Mesenteric fat pad (tissue), 1 donor: ENCODE data around the gene OR13G1. TPM values are rescaled to one million over a fixed set of nuclear protein-coding genes. Genes with fewer than 3 reads are reported as not detected.

Experiments used
- total RNA-seq: library from RNA; stranded (reverse); fragmentation: NEBNext Ultra II Directional; extraction: Animal tissue kit (Norgen Biotek cat#: 25700); gene quantifications from one replicate; pipeline ENCODE4 v1.2.1, GENCODE V29; 2021
- donor health status: DM: yes; HTN: yes; CAD: no.

Gene OR13G1
- total RNA-seq, 1 donor from 2014 or later, result not detected

Other genes starting within 250 kb of the OR13G1 start
- gene OR2B11, start 221.6 kb downstream of the OR13G1 start, total RNA-seq, result not detected
- gene OR2C3, start 143.3 kb downstream of the OR13G1 start, total RNA-seq, result 0.03 TPM
- 0.51 TPM for gene GCSAML, start 130.6 kb downstream of the OR13G1 start, total RNA-seq
- gene OR2G2, start 91.4 kb downstream of the OR13G1 start, total RNA-seq, result not detected
- not detected for gene OR2G3, start 74.2 kb downstream of the OR13G1 start, total RNA-seq
- not detected for gene OR6F1, start 36.9 kb upstream of the OR13G1 start, total RNA-seq
- not detected for gene OR14K1, start 58.9 kb upstream of the OR13G1 start, total RNA-seq
- not detected for gene OR14A2, start 68.4 kb upstream of the OR13G1 start, total RNA-seq
- gene OR1C1, start 80.8 kb upstream of the OR13G1 start, total RNA-seq, result not detected
- gene OR14A16, start 144.4 kb upstream of the OR13G1 start, total RNA-seq, result not detected
- gene OR11L1, start 162.2 kb upstream of the OR13G1 start, total RNA-seq, result not detected
- 0.96 TPM for gene TRIM58, start 177.4 kb upstream of the OR13G1 start, total RNA-seq
- not detected for gene OR2W3, start 215.8 kb upstream of the OR13G1 start, total RNA-seq
- not detected for gene OR2T8, start 240.5 kb upstream of the OR13G1 start, total RNA-seq
- not detected for gene OR2AJ1, start 245.2 kb upstream of the OR13G1 start, total RNA-seq